ENCODE data around the gene CEPT1.

Gene CEPT1

DNA sequence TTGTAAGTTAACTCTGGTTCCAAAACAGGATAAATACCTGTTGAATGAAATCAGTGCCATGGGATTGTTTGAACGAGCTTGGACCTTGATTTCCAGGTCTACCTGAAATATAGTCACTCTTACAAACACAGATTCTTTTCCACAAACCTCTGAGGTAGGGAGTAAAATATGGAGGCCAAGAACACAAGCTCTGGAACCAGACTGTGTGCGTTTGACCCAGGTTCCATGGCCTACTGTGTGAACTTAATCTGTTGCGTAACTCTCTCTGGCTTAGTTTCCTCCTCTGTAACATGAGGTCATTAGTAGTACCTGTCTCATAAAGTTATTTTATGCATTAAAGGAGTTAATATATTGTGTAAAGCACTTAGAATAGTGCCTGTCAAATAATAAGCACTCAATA is 35.3 kb downstream of the CEPT1 start:
- no peak for DNase-seq (ENCODE audit: extremely low read depth, insufficient read length)
- no peak for TF ChIP-seq CTCF (IDR thresholded peaks at IDR 0.05; ENCODE audit: insufficient read depth, low read length, poor library complexity, severe bottlenecking)
- no peaks in the 10 kb centered on the region; the same call in none of the 2 replicates for H3K36me3 ChIP-seq (ENCODE audit: control insufficient read depth, insufficient read depth, low read length)
- H3K27me3 ChIP-seq (replicated peaks; ENCODE audit: control insufficient read depth, insufficient read depth, low read length), result no peaks in the 10 kb centered on the region
- H3K4me3 ChIP-seq (replicated peaks; ENCODE audit: low read depth, low read length), result no peak overlapping the region

- no peak for DNase-seq (ENCODE audit: extremely low read depth, insufficient read length)
- no peaks in the 10 kb centered on the region; the same call in none of the 2 replicates for H3K36me3 ChIP-seq (ENCODE audit: control insufficient read depth, insufficient read depth, low read length)
- no peaks in the 10 kb centered on the region for H3K27me3 ChIP-seq (replicated peaks; ENCODE audit: control insufficient read depth, insufficient read depth, low read length)
- no peak for TF ChIP-seq CTCF (IDR thresholded peaks at IDR 0.05; ENCODE audit: insufficient read depth, low read length, poor library complexity, severe bottlenecking)
- no peak overlapping the region for H3K4me3 ChIP-seq (replicated peaks; ENCODE audit: low read depth, low read length)
Measured at GRCh38 chr1:111176678-111177077, 36.7 kb downstream of the CEPT1 start.

GRCh38 chr1:111179968-111180533 is 40.0 kb downstream of the CEPT1 start:
- DNase-seq (ENCODE audit: extremely low read depth, insufficient read length), result no peak
- no peak for TF ChIP-seq CTCF (IDR thresholded peaks at IDR 0.05; ENCODE audit: insufficient read depth, low read length, poor library complexity, severe bottlenecking)
- Histone ChIP-seq H3K36me3 (ENCODE audit: control insufficient read depth, insufficient read depth, low read length) (peaks cover 3% of the 10 kb centered on the region), H3K4me3 (replicated peaks; ENCODE audit: low read depth, low read length) (no peak overlapping the region), H3K27me3 (replicated peaks; ENCODE audit: control insufficient read depth, insufficient read depth, low read length) (no peaks in the 10 kb centered on the region)

DNA sequence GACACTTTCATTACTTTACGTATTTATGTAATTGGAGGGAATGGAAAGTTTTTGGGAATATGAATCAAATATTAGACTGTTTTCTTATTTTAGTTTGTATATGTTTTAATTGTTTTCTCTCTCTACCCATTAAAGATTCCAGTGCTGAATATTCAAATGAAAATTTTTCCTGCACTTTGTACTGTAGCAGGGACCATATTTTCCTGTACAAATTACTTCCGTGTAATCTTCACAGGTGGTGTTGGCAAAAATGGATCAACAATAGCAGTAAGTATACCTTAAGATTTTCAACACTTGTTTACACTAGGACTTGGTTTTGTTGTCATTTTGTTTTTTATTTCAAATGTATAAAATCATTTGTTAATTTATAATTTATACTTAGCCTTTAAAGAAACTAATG is 42.0 kb downstream of the CEPT1 start:
- no peak for DNase-seq (ENCODE audit: extremely low read depth, insufficient read length)
- no peak for TF ChIP-seq CTCF (IDR thresholded peaks at IDR 0.05; ENCODE audit: insufficient read depth, low read length, poor library complexity, severe bottlenecking)
- Histone ChIP-seq H3K4me3 (replicated peaks; ENCODE audit: low read depth, low read length) (no peak overlapping the region), H3K27me3 (replicated peaks; ENCODE audit: control insufficient read depth, insufficient read depth, low read length) (no peaks in the 10 kb centered on the region), H3K36me3 (ENCODE audit: control insufficient read depth, insufficient read depth, low read length) (peaks cover 11% of the 10 kb centered on the region)

GRCh38 chr1:111183308-111184069 is 43.5 kb downstream of the CEPT1 start:
- H3K27me3 ChIP-seq (replicated peaks; ENCODE audit: control insufficient read depth, insufficient read depth, low read length), result no peaks in the 10 kb centered on the region

More at GRCh38 chr1:111183308-111184069, 43.5 kb downstream of the CEPT1 start:
- Histone ChIP-seq H3K4me3 (replicated peaks; ENCODE audit: low read depth, low read length) (no peak overlapping the region), H3K36me3 (ENCODE audit: control insufficient read depth, insufficient read depth, low read length) (peaks cover 21% of the 10 kb centered on the region)
- no peak for TF ChIP-seq CTCF (IDR thresholded peaks at IDR 0.05; ENCODE audit: insufficient read depth, low read length, poor library complexity, severe bottlenecking)
- no peak for DNase-seq (ENCODE audit: extremely low read depth, insufficient read length)

Measured in GM06990 (cell line).